Caco-2 (cell line): ENCODE data around the gene TTC39C. TPM values are rescaled to one million over a fixed set of nuclear protein-coding genes. Genes with fewer than 3 reads are reported as not detected.

Experiments used
- Bru-seq: library from RNA; stranded (reverse); fragments of 400-500 nt; gene quantifications from one replicate; lab custom pipeline; 2021; lab: Mats Ljungman, UMichigan
- BruChase-seq, 2 experiments: library from RNA; stranded (reverse); fragments of 400-500 nt; gene quantifications; one replicate each; lab custom pipeline; 2021; lab: Mats Ljungman, UMichigan
- BruUV-seq: library from RNA; stranded (reverse); fragments of 400-500 nt; replicated peaks from 2 replicates; lab custom pipeline; 2021; lab: Mats Ljungman, UMichigan
- CTCF ChIA-PET: fragments of 300-600 bp; sonication (Branson Sonifier 250); formaldehyde crosslinking; loops from one replicate; lab custom pipeline; 2022; ENCODE audit warnings: antibody characterized with exemption; lab: Charles Lee
- POLR2A ChIA-PET: fragments of 300-600 bp; sonication (Branson Sonifier 250); formaldehyde crosslinking; loops from one replicate; lab custom pipeline; 2022; ENCODE audit warnings: antibody characterized with exemption; lab: Charles Lee
- DNase-seq, 2 experiments: peaks; one replicate each; pipeline versions ENCODE4 v3.0.0 to v3.0.0-alpha.2; 2020 to 2022
- H3K27me3 ChIP-seq: replicated peaks from 2 replicates; pipeline ENCODE4 v1.6.0; 2011; ENCODE audit warnings: low read length; ENCODE audit not compliant: control insufficient read depth, insufficient read depth
- H3K36me3 ChIP-seq: 2 replicates; pipeline ENCODE4 v1.5.1; 2011; ENCODE audit warnings: low read length; ENCODE audit not compliant: control insufficient read depth, insufficient read depth
- H3K4me1 ChIP-seq: fragments of 250-450 bp; sonication (Bioruptor Pico); 2 replicates; pipeline ENCODE4 v1.5.1; 2020; ENCODE audit warnings: mild to moderate bottlenecking
- H3K4me3 ChIP-seq: 2 replicates; pipeline ENCODE4 v1.5.1; 2011; ENCODE audit warnings: low read depth, mild to moderate bottlenecking, control low read depth, low read length
- H3K9me3 ChIP-seq: fragments of 250-450 bp; sonication (Bioruptor Pico); 2 replicates; pipeline ENCODE4 v1.5.1; 2020; ENCODE audit warnings: mild to moderate bottlenecking, moderate library complexity
- H3K27ac Mint-ChIP-seq: one replicate; pipeline ENCODE4 v1.8.0; 2022; ENCODE audit warnings: mixed read lengths; ENCODE audit not compliant: unreplicated experiment
- H3K27me3 Mint-ChIP-seq: one replicate; pipeline ENCODE4 v1.8.0; 2022; ENCODE audit warnings: mixed read lengths; ENCODE audit not compliant: insufficient read depth, unreplicated experiment
- H3K36me3 Mint-ChIP-seq: one replicate; pipeline ENCODE4 v1.8.0; 2022; ENCODE audit warnings: mild to moderate bottlenecking, mixed read lengths; ENCODE audit not compliant: insufficient read depth, unreplicated experiment
- H3K4me1 Mint-ChIP-seq: one replicate; pipeline ENCODE4 v1.8.0; 2022; ENCODE audit warnings: low read depth, mixed read lengths; ENCODE audit not compliant: unreplicated experiment
- H3K4me3 Mint-ChIP-seq: one replicate; pipeline ENCODE4 v1.8.0; 2022; ENCODE audit warnings: mild to moderate bottlenecking, moderate library complexity, mixed read lengths; ENCODE audit not compliant: unreplicated experiment
- H3K9me3 Mint-ChIP-seq: one replicate; pipeline ENCODE4 v1.8.0; 2022; ENCODE audit warnings: mixed read lengths; ENCODE audit not compliant: unreplicated experiment
- CTCF ChIP-seq, 2 experiments: fragments of 200-600 bp in 1 of 2; IDR thresholded peaks; 1 replicate in 1 of 2; 2 replicates in 1 of 2; pipeline versions ENCODE4 v1.5.1 to v1.8.0; 2011 to 2022; ENCODE audit warnings: antibody characterized with exemption in 1 of 2, control low read depth in 1 of 2, inconsistent platforms in 1 of 2, low read depth in 1 of 2, low read length in 1 of 2, mild to moderate bottlenecking in 1 of 2, moderate library complexity in 1 of 2; ENCODE audit not compliant: insufficient read depth in 1 of 2, severe bottlenecking in 1 of 2, unreplicated experiment in 1 of 2
- intact Hi-C: fragments of 100-400 bp; cut with micrococcal nuclease; formaldehyde crosslinking; loops from one replicate; pipeline ENCODE4 v1.10.0; 2022; ENCODE audit not compliant: unreplicated experiment
- long read RNA-seq: library from polyadenylated mRNA; stranded (forward); transcript quantifications from one replicate; pipeline ENCODE4 v2.0.0, GENCODE V29; 2022
- total RNA-seq: library from RNA; stranded (reverse); gene quantifications from 2 replicates; pipeline ENCODE4 v1.2.3, GENCODE V29; 2022

TTC39C gene
- total RNA-seq (9.1 and 9.3 TPM in 2 replicates), Bru-seq, nascent RNA (percentile 51 among the genes with signal in this experiment), BruChase-seq, experiment 1, labeled RNA remaining after a 2-hour chase (percentile 53 among the genes with signal in this experiment), BruChase-seq, experiment 2, labeled RNA remaining after a 6-hour chase (percentile 52 among the genes with signal in this experiment)
- long read RNA-seq, transcript TTC39C-202 (14 exons, 2,442 nt): major isoform, 5 of 11 reads
- long read RNA-seq, partial matches to known transcripts: 0 of 11 reads
- long read RNA-seq, other reads (novel, unspliced or antisense): 3 of 11 reads

DNA sequence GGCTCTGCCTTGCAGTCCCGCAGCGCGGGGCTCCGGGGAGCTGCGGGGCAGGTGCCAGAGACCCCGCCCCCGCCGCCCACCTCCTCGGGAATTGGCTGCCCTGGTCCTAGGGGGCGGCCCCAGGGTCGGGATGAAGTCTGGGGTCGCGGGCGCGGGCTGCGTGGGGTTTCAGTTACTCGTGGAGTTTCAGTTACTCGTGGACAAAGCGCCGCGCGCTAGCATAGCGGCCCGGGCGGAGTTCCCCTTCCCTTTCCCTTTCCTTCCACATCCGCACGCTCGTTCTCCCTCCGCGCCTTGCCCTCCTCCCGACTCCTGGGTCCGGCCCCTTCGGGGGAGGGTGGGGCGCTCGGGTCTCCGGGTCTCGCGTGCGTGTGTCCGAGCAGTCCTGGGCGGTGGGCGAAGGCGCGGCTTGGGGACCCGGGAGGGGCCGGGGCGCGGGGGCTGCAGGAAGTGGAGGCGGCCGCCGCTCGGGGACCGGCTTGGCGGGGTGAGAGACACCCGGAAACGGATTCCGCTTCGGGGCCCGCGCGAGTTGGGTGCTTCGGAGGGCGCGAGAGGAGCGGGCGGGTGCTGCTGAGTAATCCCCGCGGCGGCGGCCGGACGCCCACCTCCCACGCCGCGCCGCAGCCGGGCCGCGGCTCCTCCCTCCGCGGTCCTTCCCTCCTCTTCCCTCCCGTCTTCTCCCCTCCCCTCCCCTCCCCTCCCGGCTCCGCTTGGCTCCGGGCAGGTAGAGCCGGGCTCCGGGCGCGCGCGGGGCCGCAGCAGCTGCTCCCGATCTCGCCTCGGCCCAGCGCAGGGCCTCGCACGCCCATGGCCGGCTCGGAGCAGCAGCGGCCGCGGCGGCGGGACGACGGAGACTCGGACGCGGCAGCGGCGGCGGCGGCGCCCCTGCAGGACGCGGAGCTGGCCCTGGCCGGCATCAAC lies at the start of gene TTC39C:
TSS of gene TTC39C (plus strand) at position 693 of the 924 bp plus-strand sequence. CDS start at position 811, 118 bp downstream.
- peaks cover 5% of the 10 kb centered on the region for H3K36me3 Mint-ChIP-seq
- H3K27ac Mint-ChIP-seq: peak within 1 kb of the TSS; percentile 59
- H3K27me3 Mint-ChIP-seq: no peaks in the 10 kb centered on the region
- no peak for TF ChIP-seq CTCF (IDR thresholded peaks at IDR 0.05; ENCODE audit: insufficient read depth in 1 of 2, low read depth in 1 of 2, low read length in 1 of 2, severe bottlenecking in 1 of 2, unreplicated experiment in 1 of 2)
- POLR2A ChIA-PET: interaction anchor here (0.6 kb wide), 1 partner anchor 48 kb away, joined by 3 read pairs; no protein-coding TSS in a partner anchor
- CTCF ChIA-PET: no interaction called here
- peak within 1 kb of the TSS; percentile 81 for H3K4me3 Mint-ChIP-seq
- no peaks in the 10 kb centered on the region for H3K4me1 ChIP-seq
- no peaks in the 10 kb centered on the region for H3K36me3 ChIP-seq
- H3K27me3 ChIP-seq: no peaks in the 10 kb centered on the region
- BruUV-seq: no TSS peak
- peak within 1 kb of the TSS; percentile 72 for H3K4me3 ChIP-seq
- intact Hi-C loops: loop anchor here (10.0 kb wide), 1 partner anchor 60 kb away; no protein-coding TSS in a partner anchor
- no peaks in the 10 kb centered on the region for H3K4me1 Mint-ChIP-seq
- no peaks in the 10 kb centered on the region for H3K9me3 ChIP-seq
- DNase-seq: peak; percentile 38 to 47
- no peaks in the 10 kb centered on the region for H3K9me3 Mint-ChIP-seq

DNA sequence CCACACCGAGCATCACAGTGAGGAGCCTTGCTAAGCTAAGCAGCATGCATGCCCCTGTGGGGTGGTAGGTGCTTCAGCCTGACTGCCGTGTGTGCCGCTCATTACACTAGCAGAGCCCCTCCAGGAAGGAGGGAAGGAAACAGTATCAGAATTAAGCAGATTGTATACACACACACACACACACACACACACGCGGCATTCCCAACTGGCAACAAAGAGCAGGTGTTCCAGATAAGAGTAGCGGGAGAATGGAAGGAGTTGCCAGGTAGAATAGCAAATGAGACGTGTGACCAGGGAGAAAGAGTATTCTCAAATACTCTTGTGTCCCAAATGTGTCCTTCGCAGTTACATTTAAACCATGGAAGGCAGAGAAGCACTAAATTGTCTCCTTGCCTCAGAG lies 47.6 kb upstream of the TTC39C start:
- Histone ChIP-seq H3K9me3 (no peaks in the 10 kb centered on the region), H3K36me3 (no peaks in the 10 kb centered on the region), H3K27me3 (no peaks in the 10 kb centered on the region), H3K4me1 (no peaks in the 10 kb centered on the region), H3K4me3 (no peak overlapping the region)
- no peaks in the 10 kb centered on the region for H3K4me1 Mint-ChIP-seq
- no peaks in the 10 kb centered on the region for H3K27me3 Mint-ChIP-seq
- BruUV-seq: no TSS peak
- POLR2A ChIA-PET: interaction anchor here (0.7 kb wide), 1 partner anchor 48 kb away, joined by 3 read pairs; the partner anchor contains the start of gene TTC39C
- no peak for TF ChIP-seq CTCF (IDR thresholded peaks at IDR 0.05; ENCODE audit: insufficient read depth in 1 of 2, low read depth in 1 of 2, low read length in 1 of 2, severe bottlenecking in 1 of 2, unreplicated experiment in 1 of 2)
- CTCF ChIA-PET: no interaction called here
- no peak overlapping the region for H3K27ac Mint-ChIP-seq
- no peak overlapping the region for H3K4me3 Mint-ChIP-seq
- no peak for DNase-seq
- peaks cover 4% of the 10 kb centered on the region for H3K36me3 Mint-ChIP-seq
- no peaks in the 10 kb centered on the region for H3K9me3 Mint-ChIP-seq
- intact Hi-C loops: loop anchor here (10.0 kb wide), 1 partner anchor 148 kb away; no protein-coding TSS in a partner anchor
